Measurements from ENCODE around the gene TLE1.

- TF ChIP-seq POLR2AphosphoS5 (IDR thresholded peaks at IDR 0.05) = peak; percentile 72 to 91 (median 79)
- TF ChIP-seq CTCF (IDR thresholded peaks at IDR 0.05) = no peak
Measured at GRCh38 chr9:81613002-81613812, 76.1 kb downstream of the TLE1 start.

Data from stomach (tissue), 4 donors.